Skeletal muscle cell (primary cell): Measurements from ENCODE around the gene ARID2.

Source experiments
- DNase-seq: peaks from one replicate; pipeline ENCODE4 v3.0.0-alpha.2; 2010; ENCODE audit warnings: low read depth
- H3K4me3 ChIP-seq: 2 replicates; pipeline ENCODE4 v1.5.1; 2011; ENCODE audit warnings: low read depth, mild to moderate bottlenecking, control low read depth, low read length, moderate library complexity

Gene ARID2

GRCh38 chr12:45729233-45730083 lies at the start of gene ARID2:
ARID2 (plus strand) TSS chr12:45729706; CDS start chr12:45729837, 131 bp downstream.
- DNase-seq: no peak
- H3K4me3 ChIP-seq: peak within 1 kb of the TSS; percentile 69

- DNase-seq: no peak
- no peak overlapping the region for H3K4me3 ChIP-seq
Observed at GRCh38 chr12:45680362-45680761, 49.1 kb upstream of the ARID2 start.

DNA sequence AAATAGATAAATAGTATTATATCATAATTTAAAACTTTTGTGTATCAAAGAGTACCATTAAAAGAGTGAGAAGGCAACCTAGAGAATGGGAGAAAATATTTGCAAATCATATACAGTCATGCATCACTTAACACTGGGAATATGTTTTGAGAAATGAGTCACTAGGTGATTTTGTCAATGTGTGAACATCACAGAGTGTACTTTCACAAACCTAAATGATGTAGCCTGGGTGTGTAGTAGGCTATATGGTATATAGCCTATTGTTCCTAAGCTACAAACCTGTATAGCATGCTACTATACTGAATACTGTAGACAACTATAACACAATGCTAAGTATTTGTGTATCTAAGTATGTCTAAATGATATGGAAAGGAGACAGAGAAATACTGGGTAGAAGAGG lies 48.0 kb upstream of the ARID2 start:
- no peak overlapping the region for H3K4me3 ChIP-seq
- DNase-seq: no peak

GRCh38 chr12:45685680-45686079 lies 43.8 kb upstream of the ARID2 start:
- no peak for DNase-seq
- H3K4me3 ChIP-seq: no peak overlapping the region

- no peak overlapping the region for H3K4me3 ChIP-seq
- no peak for DNase-seq
Observed at GRCh38 chr12:45687081-45688015, 42.2 kb upstream of the ARID2 start.

- no peak overlapping the region for H3K4me3 ChIP-seq
- no peak for DNase-seq
Observed at GRCh38 chr12:45688183-45688582, 41.3 kb upstream of the ARID2 start.

DNA sequence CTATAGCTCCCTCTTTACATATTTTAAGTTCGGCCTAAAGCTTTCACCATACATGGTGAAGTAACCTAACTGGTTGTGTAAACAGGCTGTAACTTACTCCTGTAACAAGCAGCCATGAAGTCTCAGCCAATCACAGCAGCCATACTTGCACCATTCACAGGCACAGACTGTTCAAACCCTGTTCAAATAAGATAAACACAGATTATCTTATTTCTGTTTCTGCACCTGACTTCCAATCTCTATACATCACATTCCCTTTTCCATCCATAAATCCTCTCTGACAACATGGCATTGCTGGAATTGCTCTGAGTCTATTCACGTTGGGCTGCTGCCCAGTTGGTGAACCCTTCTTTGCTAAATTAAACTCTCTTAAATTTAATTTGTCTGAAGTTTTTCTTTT lies 34.5 kb upstream of the ARID2 start:
- no peak overlapping the region for H3K4me3 ChIP-seq
- DNase-seq: no peak

DNA sequence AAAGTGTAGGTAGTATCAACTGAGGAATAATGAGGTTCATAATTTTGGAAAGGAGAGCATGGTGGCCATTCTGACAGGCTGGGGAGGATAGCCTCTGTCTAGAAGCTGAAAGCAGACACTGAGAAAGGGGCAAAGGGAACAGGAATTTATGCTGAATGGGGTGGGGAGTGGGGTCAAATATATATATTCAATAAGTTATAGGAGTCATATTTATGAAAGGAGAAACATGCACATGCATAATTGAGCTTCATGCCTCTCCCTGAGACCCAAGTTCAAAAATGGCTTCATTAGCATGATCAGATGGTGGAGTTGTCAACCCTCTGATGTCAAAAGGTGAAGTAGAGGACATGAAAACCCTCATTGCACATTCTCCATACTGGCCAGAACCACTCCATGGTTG lies 33.9 kb upstream of the ARID2 start:
- H3K4me3 ChIP-seq: no peak overlapping the region
- no peak for DNase-seq

DNA sequence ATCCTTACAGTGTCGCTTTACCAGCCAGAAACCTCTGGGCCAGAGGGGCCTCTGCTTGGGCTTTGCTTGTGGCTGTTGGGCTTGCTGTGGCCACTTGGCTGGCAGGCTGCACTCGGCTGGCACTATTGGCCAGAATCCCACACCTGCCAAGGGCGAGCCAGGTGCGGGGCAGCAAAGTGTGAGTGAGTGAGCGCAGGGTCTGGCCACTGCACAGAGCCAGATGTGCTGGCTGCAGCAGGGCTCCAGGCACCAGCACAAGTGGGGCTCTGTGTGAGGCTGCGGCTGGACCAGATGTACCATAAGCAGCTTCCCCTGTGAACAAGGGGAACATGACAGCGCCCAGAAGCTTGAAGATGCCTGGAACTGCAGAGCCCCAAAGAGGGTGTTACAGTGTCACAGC lies 33.5 kb upstream of the ARID2 start:
- H3K4me3 ChIP-seq: no peak overlapping the region
- no peak for DNase-seq

DNA sequence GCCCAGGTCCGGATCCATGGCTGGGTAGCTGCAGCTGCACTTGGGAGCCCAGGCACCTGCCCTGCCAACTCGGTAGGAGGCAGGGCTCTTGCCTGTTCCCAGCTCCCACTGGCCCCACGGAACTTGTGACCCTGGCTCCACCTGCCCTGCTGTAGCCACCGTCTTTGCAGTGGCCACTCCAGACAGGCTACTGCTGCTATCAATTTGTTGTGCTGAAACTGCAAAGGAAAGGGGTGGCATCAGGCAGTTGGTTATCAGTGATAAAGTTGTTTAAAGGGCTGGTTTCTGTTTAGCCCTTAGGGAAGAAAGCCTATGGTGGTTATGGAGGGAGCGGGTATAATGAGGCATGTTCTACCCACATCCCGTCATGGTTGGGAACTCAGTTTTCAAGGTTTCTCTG lies 32.1 kb upstream of the ARID2 start:
- no peak for DNase-seq
- no peak overlapping the region for H3K4me3 ChIP-seq

- no peak overlapping the region for H3K4me3 ChIP-seq
- no peak for DNase-seq
Observed at GRCh38 chr12:45701296-45701695, 28.2 kb upstream of the ARID2 start.

GRCh38 chr12:45703942-45704341 lies 25.6 kb upstream of the ARID2 start:
- DNase-seq: no peak
- no peak overlapping the region for H3K4me3 ChIP-seq

DNA sequence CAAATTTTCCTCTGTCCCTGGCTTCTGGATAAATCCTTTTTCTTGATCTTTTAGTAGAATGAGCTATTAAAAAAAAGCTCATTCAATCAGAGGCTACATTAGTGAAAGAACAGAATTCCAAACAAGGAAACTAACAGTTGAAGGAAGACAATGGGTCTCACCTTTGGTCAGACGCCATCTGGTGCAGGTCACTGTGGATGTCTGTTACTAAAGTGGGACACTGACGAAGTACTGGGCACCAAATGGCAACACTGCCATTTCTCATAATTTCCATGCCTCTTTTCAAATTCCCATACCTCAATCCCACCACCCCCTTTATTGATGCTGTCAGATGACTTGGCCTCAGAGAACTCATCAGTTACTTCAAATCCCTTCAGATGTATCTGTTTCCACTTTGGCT lies 24.5 kb upstream of the ARID2 start:
- DNase-seq: no peak
- no peak overlapping the region for H3K4me3 ChIP-seq

DNA sequence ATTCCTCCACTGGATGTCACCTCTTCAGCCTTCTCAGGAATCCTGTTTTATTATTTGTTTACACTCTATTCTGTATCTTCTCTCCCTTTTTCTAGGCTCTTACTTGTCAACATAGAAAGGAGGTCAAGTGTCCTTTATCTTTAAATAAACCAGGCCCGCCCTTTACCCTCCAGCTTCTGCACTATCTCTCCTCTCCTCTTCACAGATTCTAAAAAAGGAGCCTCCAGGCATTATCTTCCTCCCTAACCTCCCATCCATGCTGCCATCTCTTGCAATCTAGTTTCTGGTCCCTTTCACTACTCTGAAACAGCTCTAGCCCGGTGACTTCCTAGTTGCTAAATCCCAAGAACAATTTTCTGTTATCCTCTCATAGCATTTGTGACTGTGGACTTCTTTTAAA lies 24.1 kb upstream of the ARID2 start:
- no peak for DNase-seq
- no peak overlapping the region for H3K4me3 ChIP-seq

GRCh38 chr12:45707241-45707857 lies 22.2 kb upstream of the ARID2 start:
- H3K4me3 ChIP-seq: no peak overlapping the region
- DNase-seq: no peak

DNA sequence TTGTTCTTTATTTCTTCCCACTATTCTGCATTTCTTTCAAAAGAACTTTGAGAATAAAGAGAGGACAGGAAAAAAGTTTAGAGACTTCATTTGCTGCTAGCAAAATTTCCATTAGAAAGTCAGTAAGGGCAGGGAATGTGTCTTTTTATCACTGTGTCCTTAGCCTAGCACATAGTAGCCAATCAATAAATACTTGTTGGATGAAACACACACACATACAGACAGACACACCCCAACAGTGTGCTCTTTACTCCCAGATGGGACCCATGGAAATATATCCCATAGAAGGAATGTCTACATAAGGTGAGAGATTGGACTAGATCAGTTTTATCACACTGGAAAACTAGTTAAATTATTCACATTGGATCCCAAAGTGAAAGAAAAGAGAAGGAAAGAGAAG lies 21.1 kb upstream of the ARID2 start:
- H3K4me3 ChIP-seq: no peak overlapping the region

DNA sequence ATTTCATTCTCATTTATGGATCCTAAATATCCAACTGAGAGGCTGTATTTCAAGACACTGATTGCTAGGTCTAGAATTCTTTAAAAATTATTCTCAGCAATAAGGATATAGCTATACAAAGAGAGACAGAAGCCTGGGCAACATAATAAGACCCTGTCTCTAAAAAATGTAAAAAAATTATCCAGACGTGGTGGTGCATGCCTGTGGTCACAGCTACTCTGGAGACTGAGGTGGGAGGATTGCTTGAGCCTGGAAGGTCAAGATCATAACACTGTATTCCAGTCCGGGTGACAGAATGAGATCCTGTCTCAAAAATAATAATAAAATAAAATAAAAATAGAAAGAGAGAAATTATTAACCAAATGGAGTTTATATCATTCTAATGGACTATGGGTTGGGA lies 20.6 kb upstream of the ARID2 start:
- no peak for DNase-seq

More for the DNA sequence above, 21.1 kb upstream of the ARID2 start:
- DNase-seq: no peak

GRCh38 chr12:45712319-45712718 lies 17.2 kb upstream of the ARID2 start:
- no peak for DNase-seq
- no peak overlapping the region for H3K4me3 ChIP-seq

More for the DNA sequence above, 20.6 kb upstream of the ARID2 start:
- no peak overlapping the region for H3K4me3 ChIP-seq

GRCh38 chr12:45713078-45713477 lies 16.4 kb upstream of the ARID2 start:
- H3K4me3 ChIP-seq: no peak overlapping the region
- DNase-seq: no peak

DNA sequence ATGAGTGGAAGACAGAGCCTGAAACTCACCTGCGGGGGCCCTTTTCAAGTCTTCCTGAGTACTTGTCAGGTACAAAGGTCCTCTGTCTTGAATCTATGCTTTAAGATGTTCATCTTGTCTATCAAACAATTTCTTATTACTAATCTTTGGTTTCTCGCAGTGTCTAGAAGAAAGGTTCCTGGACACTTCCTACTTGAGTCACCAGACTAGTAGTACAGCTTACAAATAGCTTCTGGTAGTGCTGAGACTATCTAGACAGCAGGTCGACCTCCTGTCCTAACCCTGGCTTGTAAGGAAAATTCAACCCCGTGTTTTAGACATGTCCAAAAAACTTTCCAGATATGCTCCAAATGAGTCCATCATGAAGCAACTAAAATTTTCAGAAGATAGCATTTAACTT lies 11.2 kb upstream of the ARID2 start:
- H3K4me3 ChIP-seq: no peak overlapping the region
- DNase-seq: no peak
